BE2C (cell line): ENCODE measurements around the gene AP2B1.

ENCODE experiments used
- DNase-seq: peaks from one replicate; pipeline ENCODE4 v3.0.0-alpha.2; 2020
- H3K27me3 ChIP-seq: fragments of 250-450 bp; sonication (Bioruptor Pico); 2 replicates; pipeline ENCODE4 v1.5.1; 2020; ENCODE audit warnings: mild to moderate bottlenecking
- H3K36me3 ChIP-seq: fragments of 250-450 bp; sonication (Bioruptor Pico); 2 replicates; pipeline ENCODE4 v1.5.1; 2020; ENCODE audit warnings: mild to moderate bottlenecking
- H3K4me1 ChIP-seq: fragments of 250-450 bp; sonication (Bioruptor Pico); 2 replicates; pipeline ENCODE4 v1.5.1; 2020
- H3K4me3 ChIP-seq: 2 replicates; pipeline ENCODE4 v1.5.1; 2011; ENCODE audit warnings: low read depth, low read length
- H3K9me3 ChIP-seq: fragments of 250-450 bp; sonication (Bioruptor Pico); 2 replicates; pipeline ENCODE4 v1.5.1; 2020
- TF ChIP-seq, protein P1 (sequence below): IDR thresholded peaks from 2 replicates; pipeline ENCODE4 v1.5.1; 2012; ENCODE audit warnings: mild to moderate bottlenecking, low read depth, low read length

Gene AP2B1

DNA sequence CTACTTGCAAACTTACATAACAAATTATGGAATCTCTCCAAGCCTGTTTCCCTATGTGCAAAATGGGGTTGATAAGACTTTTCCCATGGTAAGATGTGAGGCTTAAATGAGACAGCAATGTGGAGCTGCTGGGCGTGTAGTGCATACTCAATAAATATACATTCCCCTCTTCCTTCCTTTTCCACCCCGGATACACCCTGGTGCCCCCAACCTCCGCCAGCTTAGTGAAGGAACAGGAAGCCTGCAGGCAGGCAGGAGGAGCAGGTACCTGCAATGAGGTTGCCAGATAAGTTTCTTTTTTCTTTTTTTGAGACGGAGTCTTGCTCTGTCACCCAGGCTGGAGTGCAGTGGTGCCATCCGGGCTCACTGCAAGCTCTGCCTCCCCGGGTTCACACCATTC is 188.5 kb downstream of the AP2B1 start:
- Histone ChIP-seq H3K36me3 (no peaks in the 10 kb centered on the region), H3K27me3 (no peaks in the 10 kb centered on the region), H3K4me1 (peaks cover 26% of the 10 kb centered on the region), H3K4me3 (no peak overlapping the region), H3K9me3 (no peaks in the 10 kb centered on the region)
- no peak for DNase-seq
- TF ChIP-seq, protein P1, sequence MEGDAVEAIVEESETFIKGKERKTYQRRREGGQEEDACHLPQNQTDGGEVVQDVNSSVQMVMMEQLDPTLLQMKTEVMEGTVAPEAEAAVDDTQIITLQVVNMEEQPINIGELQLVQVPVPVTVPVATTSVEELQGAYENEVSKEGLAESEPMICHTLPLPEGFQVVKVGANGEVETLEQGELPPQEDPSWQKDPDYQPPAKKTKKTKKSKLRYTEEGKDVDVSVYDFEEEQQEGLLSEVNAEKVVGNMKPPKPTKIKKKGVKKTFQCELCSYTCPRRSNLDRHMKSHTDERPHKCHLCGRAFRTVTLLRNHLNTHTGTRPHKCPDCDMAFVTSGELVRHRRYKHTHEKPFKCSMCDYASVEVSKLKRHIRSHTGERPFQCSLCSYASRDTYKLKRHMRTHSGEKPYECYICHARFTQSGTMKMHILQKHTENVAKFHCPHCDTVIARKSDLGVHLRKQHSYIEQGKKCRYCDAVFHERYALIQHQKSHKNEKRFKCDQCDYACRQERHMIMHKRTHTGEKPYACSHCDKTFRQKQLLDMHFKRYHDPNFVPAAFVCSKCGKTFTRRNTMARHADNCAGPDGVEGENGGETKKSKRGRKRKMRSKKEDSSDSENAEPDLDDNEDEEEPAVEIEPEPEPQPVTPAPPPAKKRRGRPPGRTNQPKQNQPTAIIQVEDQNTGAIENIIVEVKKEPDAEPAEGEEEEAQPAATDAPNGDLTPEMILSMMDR = no peak
